HTERT RPE-1 (cell line): ENCODE measurements around the gene BTG3.

ENCODE experiments used
- in situ Hi-C: fragments of 300-500 bp; cut with MboI; formaldehyde crosslinking; loops from 4 replicates; pipeline ENCODE4 v1.14.3; 2020; ENCODE audit warnings: low sequenced_read_pairs

The BTG3 gene

GRCh38 chr21:17612565-17613241 lies at the start of gene BTG3:
Gene BTG3, minus strand, starts transcription at chr21:17612901. Its CDS starts 3,757 bp downstream, at chr21:17609144.
- in situ Hi-C loops: no loop called here

DNA sequence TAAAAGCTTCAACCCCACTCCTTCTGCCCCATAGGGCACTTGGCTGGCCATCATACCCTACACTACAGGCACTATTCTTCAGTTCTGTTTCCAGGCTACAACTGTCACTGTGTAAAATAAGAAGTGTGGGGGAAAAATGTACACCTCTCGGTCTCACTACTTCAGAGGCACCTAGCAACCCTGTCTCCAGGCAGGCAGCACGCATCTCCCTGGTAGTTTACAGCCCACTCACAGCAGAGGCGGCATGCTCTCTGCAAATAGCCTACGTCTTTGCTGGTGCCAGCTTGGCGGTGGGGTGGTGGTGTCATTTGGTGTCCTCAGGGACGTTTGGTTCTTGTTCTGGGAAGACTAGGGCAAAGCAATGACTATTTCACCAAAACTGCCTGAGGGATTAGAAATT lies 48.2 kb upstream of the BTG3 start:
- in situ Hi-C loops: no loop called here

DNA sequence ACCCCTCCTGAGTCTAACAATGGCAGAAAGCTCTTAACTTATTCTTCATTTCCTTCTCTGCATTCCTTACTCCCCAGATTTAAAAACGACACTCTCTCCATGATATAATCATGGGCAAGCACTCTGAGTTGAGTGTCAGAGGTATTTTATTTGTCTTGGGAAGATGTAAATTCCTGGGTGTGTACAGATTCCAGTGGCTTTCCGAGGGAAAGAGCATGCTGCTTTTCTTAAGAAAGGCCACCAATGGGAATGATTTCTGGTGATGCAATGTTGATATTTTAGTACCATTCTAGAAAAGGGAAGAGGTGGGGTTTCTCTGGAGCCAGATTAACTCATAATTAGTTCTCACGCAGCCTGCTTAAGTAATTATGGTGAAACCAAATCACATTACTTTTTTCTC lies 47.8 kb upstream of the BTG3 start:
- in situ Hi-C loops: no loop called here

DNA sequence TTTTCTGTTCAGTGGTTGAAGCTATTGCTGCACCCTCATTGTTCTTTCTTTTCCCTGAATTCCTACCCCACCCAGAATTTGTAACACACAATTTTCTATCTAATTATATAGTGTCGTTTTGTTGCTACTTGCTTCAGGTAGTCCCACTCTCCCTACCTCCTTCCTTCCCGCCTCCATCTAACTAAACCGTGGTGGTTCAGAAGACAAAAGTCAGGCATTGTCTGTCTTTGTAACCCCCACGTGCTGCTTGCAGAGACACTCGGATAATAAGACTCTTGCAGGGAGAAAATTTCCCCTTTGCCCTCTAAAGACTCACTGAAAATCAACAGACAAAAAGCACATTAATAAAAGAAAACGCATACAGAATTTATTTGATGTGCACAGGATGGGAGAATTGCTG lies 46.2 kb upstream of the BTG3 start:
- in situ Hi-C loops: no loop called here

DNA sequence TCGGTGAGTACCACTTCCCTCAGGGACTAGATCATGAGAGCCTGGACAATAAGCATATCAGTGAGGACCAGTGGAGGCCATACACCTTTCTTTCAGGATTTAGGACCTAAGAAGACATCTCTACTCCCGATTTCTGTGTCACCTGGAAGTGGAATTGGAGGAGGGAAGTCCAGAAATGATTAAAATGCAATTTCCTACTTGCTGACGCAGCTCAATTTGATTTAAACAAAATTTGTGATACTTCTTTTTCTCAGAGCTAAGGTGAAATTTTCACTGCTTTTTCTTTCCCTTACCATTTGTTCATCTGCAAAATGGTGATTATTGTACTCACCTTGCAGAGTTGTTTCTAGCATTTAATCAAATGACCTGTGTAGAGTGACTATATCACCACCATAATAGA lies 38.8 kb upstream of the BTG3 start:
- in situ Hi-C loops: no loop called here

DNA sequence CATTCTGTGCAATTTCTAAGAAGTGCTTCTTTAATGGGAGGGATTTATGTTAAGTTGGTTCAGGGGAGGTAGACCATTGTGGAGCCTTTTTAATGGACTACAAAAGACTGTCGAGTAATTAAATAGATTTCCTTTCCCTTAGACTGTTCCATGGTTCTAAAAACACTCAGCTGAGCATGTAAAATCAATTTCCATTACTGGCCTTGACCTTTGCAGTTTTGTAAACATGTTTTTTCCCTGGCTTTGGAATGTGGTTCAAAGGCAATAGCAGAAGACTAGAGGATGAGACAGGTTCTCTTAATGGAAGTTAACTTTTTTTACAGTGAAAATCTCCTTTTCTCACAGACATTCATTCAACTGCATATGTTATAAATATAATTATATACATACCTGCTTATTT lies 37.6 kb upstream of the BTG3 start:
- in situ Hi-C loops: no loop called here

- in situ Hi-C loops: no loop called here
These were observed 34.1 kb upstream of the BTG3 start for GRCh38 chr21:17646790-17647189.

- in situ Hi-C loops: no loop called here
These were observed 31.5 kb upstream of the BTG3 start for GRCh38 chr21:17644186-17644585.

GRCh38 chr21:17640821-17641220 lies 28.1 kb upstream of the BTG3 start:
- in situ Hi-C loops: no loop called here

GRCh38 chr21:17636711-17637110 lies 24.0 kb upstream of the BTG3 start:
- in situ Hi-C loops: no loop called here

DNA sequence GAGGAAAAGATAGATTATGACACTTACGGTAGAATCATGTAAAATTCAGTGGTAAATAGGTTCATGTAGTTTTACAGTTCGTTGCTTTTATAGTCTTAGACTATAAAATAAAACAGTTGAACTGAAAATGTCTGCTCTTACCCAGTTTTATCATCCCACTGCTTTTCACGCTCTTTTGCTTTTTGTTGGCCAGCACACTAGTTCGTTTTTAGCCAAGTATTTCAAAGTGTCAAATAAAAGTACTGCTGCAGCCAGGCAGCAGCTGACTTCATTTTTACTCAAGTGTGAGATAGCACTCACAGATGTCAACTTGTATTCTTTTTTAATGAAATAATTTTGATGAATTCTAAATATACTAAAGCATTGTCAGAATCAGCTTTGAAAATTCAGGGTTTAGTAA lies 18.5 kb upstream of the BTG3 start:
- in situ Hi-C loops: no loop called here

- in situ Hi-C loops: no loop called here
These were observed 9.3 kb upstream of the BTG3 start for GRCh38 chr21:17622018-17622417.

DNA sequence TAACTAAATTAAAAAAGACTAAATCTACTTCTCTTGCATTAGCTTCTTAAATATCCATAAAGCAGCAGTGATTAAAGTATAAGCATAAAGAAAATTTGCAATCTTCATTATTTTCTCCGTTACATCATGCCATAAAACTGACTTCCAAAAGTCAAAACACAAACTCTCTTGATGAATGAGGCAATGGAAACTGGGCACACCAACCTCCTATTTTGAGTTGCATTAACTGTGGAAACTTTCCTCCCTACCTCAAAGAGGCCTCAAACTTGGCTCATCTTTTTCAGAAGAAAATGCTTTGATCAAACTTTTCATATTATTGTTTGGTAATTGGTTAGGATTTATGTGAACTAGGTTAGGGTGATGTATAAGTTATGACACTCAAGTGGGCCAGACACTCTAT lies 4.1 kb upstream of the BTG3 start:
- in situ Hi-C loops: no loop called here

DNA sequence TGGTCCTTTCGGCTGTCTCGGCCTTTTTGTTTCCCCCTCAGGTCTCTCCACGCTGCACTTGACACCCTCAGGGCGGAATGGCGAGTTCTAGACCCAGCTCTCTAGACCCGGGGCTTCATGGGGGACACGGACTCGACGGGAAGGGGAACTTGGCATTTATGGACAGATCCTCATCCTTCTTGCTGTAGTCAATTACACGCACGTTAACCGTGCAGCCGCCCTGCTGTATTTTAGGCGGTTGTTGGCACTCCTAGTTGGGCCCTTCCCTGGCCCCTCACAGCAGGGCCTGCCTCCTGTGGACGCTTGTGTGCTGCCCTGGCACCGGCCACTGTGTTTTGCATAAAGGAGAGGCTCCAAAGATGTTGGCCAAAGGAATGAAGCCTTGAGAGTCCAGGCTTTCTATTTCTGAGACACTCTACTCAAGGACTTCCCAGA lies 558 bp upstream of the BTG3 start:
- in situ Hi-C loops: no loop called here

GRCh38 chr21:17612023-17612564 lies 607 bp downstream of the BTG3 start:
- in situ Hi-C loops: no loop called here

GRCh38 chr21:17611414-17612022 lies 1.2 kb downstream of the BTG3 start:
- in situ Hi-C loops: no loop called here

DNA sequence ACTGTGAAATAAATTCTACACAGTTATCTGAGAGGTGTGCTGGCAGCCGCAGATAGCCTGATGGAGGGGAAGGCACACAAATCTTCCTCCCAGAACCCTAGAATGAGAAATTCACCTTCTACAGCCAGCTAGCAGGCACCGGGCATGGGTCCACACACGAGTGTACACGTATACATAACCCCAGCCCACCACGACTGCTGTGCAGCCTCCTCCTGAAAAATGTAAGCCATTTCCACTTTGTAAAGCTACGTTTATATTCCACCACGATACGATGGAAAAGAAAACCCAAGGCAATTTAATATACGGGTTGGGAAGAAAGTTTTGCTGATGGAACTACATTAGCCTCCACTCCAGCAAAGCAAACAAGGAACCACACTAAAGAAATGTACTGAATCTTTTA lies 1.8 kb downstream of the BTG3 start:
- in situ Hi-C loops: no loop called here

- in situ Hi-C loops: no loop called here
These were observed 3.0 kb downstream of the BTG3 start for GRCh38 chr21:17609681-17610080.

- in situ Hi-C loops: no loop called here
These were observed 5.0 kb downstream of the BTG3 start for GRCh38 chr21:17607684-17608083.

DNA sequence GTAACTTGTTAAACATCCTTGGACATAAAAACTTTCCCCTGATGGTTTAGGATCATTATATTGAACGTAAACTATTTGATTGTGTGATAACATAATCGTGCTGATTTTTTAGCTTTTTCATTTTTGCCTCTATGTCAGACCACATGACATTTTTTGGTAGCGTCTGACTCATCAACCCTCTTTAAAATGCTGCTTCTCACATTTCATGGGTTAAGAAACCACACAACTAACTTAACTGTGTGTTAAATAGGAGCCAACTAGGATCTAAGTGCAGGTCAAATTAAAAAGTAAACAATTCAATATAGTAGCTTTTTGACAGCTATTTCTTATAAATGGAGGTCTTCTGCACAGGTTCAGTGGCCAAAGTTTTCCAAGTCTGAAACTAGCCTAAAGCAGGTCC lies 9.8 kb downstream of the BTG3 start:
- in situ Hi-C loops: no loop called here

DNA sequence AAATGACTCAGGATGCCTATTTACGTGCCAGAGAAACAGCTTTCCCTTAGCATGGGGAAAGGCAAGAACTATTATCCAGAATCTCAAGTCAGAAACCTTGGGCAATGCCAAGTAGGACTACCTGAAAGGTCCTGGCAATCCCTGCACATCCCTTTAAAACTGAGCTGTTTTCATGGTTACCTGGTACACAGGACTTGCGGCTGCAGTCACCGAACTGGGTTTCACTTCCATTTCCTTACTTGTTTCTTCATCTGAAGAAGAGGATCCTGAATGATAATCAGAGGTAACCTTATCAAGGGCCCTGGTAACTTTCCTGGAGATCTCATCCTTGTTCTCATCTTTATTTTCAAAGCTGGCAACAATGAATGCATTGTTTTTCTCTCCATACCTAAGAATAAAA lies 14.3 kb downstream of the BTG3 start:
- in situ Hi-C loops: no loop called here

DNA sequence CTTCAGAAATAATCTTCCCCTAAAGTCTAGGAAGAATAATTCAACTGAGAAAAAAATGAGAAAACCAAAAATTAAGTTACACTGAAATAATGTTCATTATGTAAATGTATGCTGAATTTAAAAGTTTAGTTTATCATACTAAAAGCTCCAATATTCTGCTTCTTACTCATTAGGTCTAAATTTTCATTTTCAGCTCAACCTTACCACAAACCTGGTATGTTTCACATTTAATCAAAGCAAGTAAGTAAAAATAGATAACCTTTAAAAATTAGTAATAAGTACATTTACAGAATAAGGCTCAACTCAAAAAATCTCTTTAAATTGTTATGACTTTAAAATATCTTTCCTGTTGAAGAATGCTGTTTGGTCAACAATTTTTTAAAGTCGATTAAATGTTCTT lies 15.0 kb downstream of the BTG3 start:
- in situ Hi-C loops: no loop called here

- in situ Hi-C loops: no loop called here
These were observed 22.3 kb downstream of the BTG3 start for GRCh38 chr21:17590430-17590829.
